Prostate gland (tissue), 2 donors: ENCODE measurements around the gene CARD8. TPM values are rescaled to one million over a fixed set of nuclear protein-coding genes. Genes with fewer than 3 reads are reported as not detected.
A peak's percentile ranks its signal among the peaks of the same experiment; 100 is the strongest.

Source experiments
- DNase-seq: peaks from one replicate; pipeline ENCODE4 v3.0.0-alpha.2; 2019; ENCODE audit warnings: low spot score
- H3K27ac ChIP-seq, 2 donors: fragments of 200-600 bp; sonication (generic); 2 replicates each; pipeline ENCODE4 v1.5.1; 2017 to 2019
- H3K27me3 ChIP-seq: fragments of 200-600 bp; sonication (generic); replicated peaks from 2 replicates; pipeline ENCODE4 v1.5.1; 2019; ENCODE audit not compliant: insufficient read depth
- H3K36me3 ChIP-seq, 2 donors: fragments of 200-600 bp; sonication (generic); 1 replicate in 1 of 2; 2 replicates in 1 of 2; pipeline versions ENCODE4 v1.5.1 to v1.8.1; 2017 to 2019
- H3K4me1 ChIP-seq: fragments of 200-600 bp; sonication (generic); replicated peaks from 2 replicates; pipeline ENCODE4 v1.5.1; 2019
- H3K4me3 ChIP-seq, 2 donors: fragments of 200-600 bp; sonication (generic); 2 replicates each; pipeline ENCODE4 v1.5.1; 2017 to 2019
- H3K9me3 ChIP-seq: fragments of 200-600 bp; sonication (generic); 2 replicates; pipeline ENCODE4 v1.5.1; 2017
- CTCF ChIP-seq, 4 experiments: fragments of 200-600 bp in 2 of 4; fragments of 450-650 bp in 2 of 4; sonication (generic) in 2 of 4; IDR thresholded peaks; 1 replicate in 3 of 4; 2 replicates in 1 of 4; pipeline ENCODE4 v1.5.1; 2016 to 2019; ENCODE audit warnings: antibody characterized with exemption in 4 of 4, mild to moderate bottlenecking in 2 of 4, moderate library complexity in 2 of 4
- POLR2A ChIP-seq: fragments of 450-650 bp; IDR thresholded peaks from one replicate; pipeline ENCODE4 v1.6.1; 2016; ENCODE audit warnings: antibody characterized with exemption, mild to moderate bottlenecking
- POLR2AphosphoS5 ChIP-seq: sonication (generic); formaldehyde crosslinking; IDR thresholded peaks from one replicate; pipeline ENCODE4 v1.6.1; 2017; ENCODE audit warnings: antibody characterized with exemption
- WGBS: methylation state at CpG from one replicate; pipeline ENCODE4 v1.1.5; 2018; 5-methylcytosine and 5-hydroxymethylcytosine counted together
- intact Hi-C: fragments of 100-400 bp; cut with DNase I; formaldehyde crosslinking; loops from one replicate; pipeline ENCODE4 v1.14.2; 2022
- total RNA-seq, 2 donors: library from RNA; depleted of rRNA; stranded (reverse); fragments of >200 nt; gene quantifications; one replicate each; pipeline ENCODE4 v1.1.0, GENCODE V29; 2016

The CARD8 gene
- total RNA-seq, 2 donors from 2014 or later = 12.6 to 49.0 TPM

- DNase-seq = peak; percentile 65
- TF ChIP-seq CTCF (IDR thresholded peaks at IDR 0.05) (peak; percentile 89 to 97 (median 94)), POLR2A (no peak), POLR2AphosphoS5 (peak; percentile 37)
- intact Hi-C loops = no loop called here
Observed at GRCh38 chr19:48290771-48291488, 35.2 kb upstream of the CARD8 start.

GRCh38 chr19:48290401-48290770 is 34.7 kb upstream of the CARD8 start:
- Histone ChIP-seq H3K27me3 (no peaks in the 10 kb centered on the region), H3K36me3 (no peaks in the 10 kb centered on the region), H3K9me3 (no peaks in the 10 kb centered on the region), H3K27ac (no peak overlapping the region), H3K4me1 (no peaks in the 10 kb centered on the region), H3K4me3 (no peak overlapping the region)
- intact Hi-C loops = no loop called here
- TF ChIP-seq CTCF (IDR thresholded peaks at IDR 0.05) = no peak
- TF ChIP-seq POLR2AphosphoS5 = no peak
- no peak for TF ChIP-seq POLR2A
- DNase-seq = no peak
- 10% methylated on average over 10 of the region's 10 CpGs for WGBS

More at GRCh38 chr19:48290771-48291488, 35.2 kb upstream of the CARD8 start:
- Histone ChIP-seq H3K4me3 (peak overlapping the region; percentile 18 to 32), H3K36me3 (no peaks in the 10 kb centered on the region), H3K27me3 (no peaks in the 10 kb centered on the region), H3K9me3 (no peaks in the 10 kb centered on the region), H3K27ac (peak overlapping the region in 1 of 2 donors; percentile 14), H3K4me1 (no peaks in the 10 kb centered on the region)
- WGBS = 2% methylated on average over 45 of the region's 45 CpGs

DNA sequence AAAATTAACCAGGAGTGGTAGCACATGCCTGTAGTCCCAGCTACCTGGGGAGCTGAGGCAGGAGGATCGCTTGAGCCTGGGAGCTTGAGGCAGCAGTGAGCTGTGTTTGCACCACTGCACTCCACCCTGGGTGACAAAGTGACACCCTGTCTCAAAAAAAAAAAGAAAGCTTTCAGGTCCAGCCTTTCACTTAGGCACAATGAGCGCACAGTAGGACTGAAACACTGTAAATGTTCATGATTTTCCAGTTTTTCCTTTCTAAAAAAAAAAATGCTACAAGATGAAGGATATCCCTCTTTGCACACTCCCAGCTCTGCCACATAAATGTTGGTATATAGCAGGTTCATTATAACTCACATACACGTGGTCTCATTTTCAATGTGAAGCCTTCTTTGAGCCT is 32.0 kb upstream of the CARD8 start:
- H3K4me3 ChIP-seq = no peak overlapping the region
- no peaks in the 10 kb centered on the region for H3K36me3 ChIP-seq
- TF ChIP-seq POLR2AphosphoS5 (no peak), POLR2A (no peak), CTCF (IDR thresholded peaks at IDR 0.05) (no peak)
- H3K4me1 ChIP-seq = no peaks in the 10 kb centered on the region
- 92% methylated on average over 3 of the region's 3 CpGs for WGBS
- H3K27ac ChIP-seq = no peak overlapping the region
- H3K27me3 ChIP-seq = no peaks in the 10 kb centered on the region
- intact Hi-C loops = no loop called here
- H3K9me3 ChIP-seq = no peaks in the 10 kb centered on the region
- no peak for DNase-seq

GRCh38 chr19:48284896-48285295 is 29.2 kb upstream of the CARD8 start:
- Histone ChIP-seq H3K9me3 (no peaks in the 10 kb centered on the region), H3K27me3 (no peaks in the 10 kb centered on the region), H3K36me3 (no peaks in the 10 kb centered on the region), H3K27ac (no peak overlapping the region), H3K4me3 (no peak overlapping the region), H3K4me1 (no peaks in the 10 kb centered on the region)
- DNase-seq = no peak
- intact Hi-C loops = no loop called here
- no peak for TF ChIP-seq POLR2AphosphoS5
- no peak for TF ChIP-seq POLR2A
- no peak for TF ChIP-seq CTCF (IDR thresholded peaks at IDR 0.05)
- WGBS = 75% methylated on average over 4 of the region's 4 CpGs

- 95% methylated on average over 7 of the region's 7 CpGs for WGBS
Observed at GRCh38 chr19:48283908-48284307, 28.2 kb upstream of the CARD8 start.

More at GRCh38 chr19:48283908-48284307, 28.2 kb upstream of the CARD8 start:
- H3K4me3 ChIP-seq = no peak overlapping the region
- no peaks in the 10 kb centered on the region for H3K36me3 ChIP-seq
- H3K9me3 ChIP-seq = no peaks in the 10 kb centered on the region
- H3K27ac ChIP-seq = no peak overlapping the region
- TF ChIP-seq POLR2AphosphoS5 (no peak), POLR2A (no peak), CTCF (IDR thresholded peaks at IDR 0.05) (no peak)
- no peaks in the 10 kb centered on the region for H3K27me3 ChIP-seq
- no peaks in the 10 kb centered on the region for H3K4me1 ChIP-seq
- DNase-seq = no peak
- intact Hi-C loops = no loop called here
